ENCODE measurements around the gene CATSPER1.
"Not testable (repeated sequence)": the region's sequence is repeated elsewhere in the genome, so short reads cannot be mapped to it uniquely, and the experiment has no call there.

The CATSPER1 gene

DNA sequence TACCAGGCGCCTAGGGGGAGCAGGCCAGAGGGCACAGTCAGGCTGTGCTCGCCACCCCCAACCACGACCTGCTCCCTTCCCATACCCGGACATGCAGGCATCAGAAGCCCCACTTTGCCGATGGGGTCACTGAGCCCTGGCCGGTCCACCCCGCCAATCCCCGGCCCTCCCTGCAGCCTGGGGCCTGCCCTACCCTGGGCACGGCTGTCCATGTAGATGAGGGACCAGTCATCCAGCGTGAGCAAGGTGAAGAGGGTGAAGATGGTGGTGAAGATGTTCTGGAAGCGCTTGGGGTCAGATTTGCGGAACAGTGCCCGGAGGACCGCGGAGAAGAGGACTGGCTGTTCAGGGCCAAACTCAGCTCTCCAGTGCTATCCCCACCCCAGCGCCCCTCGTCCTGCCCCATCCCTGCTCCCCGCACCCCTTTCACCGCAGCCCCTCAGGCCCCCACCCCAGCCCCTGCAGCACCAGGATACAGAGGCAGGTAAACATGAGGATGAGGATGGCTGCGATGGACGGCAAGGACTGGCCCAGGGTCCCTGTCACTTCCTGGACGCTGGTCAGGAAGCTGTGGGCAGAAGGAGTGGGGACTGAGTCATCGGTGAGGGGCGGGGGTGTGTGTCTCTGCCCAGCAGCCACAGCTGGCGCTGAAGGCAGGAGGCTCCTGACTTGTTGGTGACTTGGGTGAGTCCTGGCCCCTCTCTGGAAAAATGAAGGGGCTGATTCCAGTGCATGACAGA lies 5.5 kb downstream of the CATSPER1 start:
- DNase-seq (ENCODE audit: low read depth, low spot score), result no peak

DNA sequence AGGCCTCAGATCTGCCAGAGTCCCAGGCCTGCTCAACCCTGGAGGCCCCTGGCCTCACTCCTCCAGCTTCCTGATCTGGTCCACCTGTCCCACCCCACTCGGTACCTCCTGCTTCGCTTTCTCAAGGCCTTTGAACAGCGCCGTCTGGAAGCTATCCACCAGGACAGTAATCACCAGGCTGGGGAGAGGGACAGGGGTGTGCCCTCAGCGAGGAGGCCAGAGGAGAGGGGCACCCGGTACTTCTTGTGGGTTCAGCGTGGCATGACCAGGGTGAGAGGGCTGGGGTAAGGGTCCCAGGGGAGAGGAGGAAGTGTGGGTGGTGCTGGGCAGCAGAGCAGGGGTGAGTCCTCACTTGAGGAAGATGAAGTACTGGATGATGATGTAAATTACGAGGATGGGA lies 6.1 kb downstream of the CATSPER1 start:
- no peak for DNase-seq (ENCODE audit: low read depth, low spot score)

DNA sequence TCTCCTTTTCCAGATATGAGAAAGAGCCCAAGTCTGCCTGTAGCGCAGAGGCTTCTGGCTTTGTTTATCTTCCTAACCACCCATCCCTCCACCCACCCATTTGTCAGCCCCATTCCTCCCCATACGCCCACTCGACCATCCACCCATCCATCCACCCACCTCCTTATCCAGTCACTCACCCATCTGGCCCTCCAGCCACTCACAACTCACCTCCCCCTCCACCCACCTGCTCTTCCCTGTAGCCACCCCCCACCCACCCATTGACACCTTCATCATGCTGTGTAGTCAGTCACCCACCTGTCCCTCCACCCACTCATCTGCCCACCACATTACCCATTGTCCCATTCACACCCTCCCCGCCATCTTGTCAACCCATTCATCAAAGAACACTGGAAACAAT lies 9.0 kb downstream of the CATSPER1 start:
- no peak for DNase-seq (ENCODE audit: low read depth, low spot score)

DNA sequence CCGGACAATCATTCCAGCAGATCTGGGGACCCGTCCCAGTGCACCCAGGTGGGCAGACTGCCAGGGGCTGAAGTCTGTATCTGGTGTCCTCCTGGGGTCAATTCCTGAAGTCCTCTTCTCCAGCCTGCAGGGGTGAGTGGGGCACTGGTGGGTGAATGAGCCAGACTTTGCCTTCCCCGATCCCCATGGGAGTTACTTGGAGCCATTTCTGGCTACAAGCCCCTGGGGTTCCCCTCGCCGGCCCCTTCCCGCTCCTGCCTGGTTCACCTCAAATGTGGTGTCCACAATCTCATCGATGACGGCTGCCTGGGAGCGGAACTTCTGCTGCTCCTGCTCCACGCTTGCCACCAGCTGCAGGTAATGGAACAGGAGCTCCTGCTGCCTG lies 9.5 kb downstream of the CATSPER1 start:
- DNase-seq (ENCODE audit: low read depth, low spot score), result no peak

DNA sequence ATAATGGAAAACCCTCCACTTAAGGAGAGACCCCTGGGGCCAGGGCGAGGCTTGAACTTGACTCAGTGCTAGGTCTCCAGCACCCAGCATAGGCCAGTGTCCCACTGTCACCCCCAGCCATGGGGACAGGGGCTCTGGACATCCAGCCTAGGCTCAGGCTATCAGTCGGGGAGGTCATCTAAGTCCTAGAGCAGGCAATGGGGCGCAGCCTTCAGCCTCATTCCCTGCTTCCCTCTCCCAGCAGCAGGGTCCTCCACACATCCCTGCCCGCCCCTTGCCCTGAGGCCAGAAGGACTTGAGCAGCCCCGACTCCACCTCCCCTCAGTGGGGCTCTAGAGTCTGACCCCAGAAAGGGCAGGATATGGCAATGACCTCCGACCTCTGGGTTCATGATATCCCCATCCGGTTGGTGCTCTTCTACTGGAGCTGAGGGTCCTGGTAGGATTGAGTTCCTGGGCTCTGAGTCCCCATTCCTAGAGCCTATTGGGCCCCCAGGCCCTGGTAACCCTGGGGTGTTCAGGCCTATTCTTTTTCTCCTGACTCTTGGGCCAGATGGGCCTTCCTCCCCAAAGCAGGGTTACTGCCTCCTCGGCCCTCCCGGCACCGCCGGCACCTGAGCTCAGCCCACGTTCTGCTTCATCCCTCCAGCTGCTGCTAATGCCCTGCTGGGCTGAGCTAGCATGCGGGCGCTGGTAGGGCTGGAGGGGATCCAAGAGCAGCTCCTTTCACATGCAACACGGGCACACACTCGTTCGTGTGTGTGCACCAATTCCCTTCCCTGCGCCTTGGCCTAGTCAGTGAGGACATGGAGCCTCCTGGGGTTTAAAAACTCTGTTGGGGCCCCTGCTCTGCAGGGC lies 10.1 kb downstream of the CATSPER1 start:
- no peak for DNase-seq (ENCODE audit: low read depth, low spot score)

DNA sequence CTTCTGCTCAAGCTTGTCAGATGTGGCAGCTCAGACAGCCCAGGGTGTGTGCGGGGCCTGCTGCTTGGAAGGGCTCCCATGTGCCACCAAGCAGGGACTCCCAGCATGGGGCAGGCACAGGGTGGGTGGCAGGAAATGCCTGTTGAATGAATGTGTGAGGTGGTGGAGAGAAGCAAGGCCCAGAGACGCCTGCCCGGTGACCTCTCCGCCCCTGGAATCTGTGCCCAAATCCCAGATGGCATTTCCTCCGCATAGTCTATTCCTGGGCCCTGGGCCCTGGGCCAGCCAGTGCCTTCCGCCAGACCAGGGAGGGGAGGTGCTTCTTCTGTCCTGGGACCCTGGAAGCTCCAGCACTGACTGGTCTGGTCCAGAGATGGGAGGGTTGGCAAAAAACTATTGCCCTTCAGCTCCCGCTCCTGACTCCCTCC lies 10.8 kb downstream of the CATSPER1 start:
- no peak for DNase-seq (ENCODE audit: low read depth, low spot score)

DNA sequence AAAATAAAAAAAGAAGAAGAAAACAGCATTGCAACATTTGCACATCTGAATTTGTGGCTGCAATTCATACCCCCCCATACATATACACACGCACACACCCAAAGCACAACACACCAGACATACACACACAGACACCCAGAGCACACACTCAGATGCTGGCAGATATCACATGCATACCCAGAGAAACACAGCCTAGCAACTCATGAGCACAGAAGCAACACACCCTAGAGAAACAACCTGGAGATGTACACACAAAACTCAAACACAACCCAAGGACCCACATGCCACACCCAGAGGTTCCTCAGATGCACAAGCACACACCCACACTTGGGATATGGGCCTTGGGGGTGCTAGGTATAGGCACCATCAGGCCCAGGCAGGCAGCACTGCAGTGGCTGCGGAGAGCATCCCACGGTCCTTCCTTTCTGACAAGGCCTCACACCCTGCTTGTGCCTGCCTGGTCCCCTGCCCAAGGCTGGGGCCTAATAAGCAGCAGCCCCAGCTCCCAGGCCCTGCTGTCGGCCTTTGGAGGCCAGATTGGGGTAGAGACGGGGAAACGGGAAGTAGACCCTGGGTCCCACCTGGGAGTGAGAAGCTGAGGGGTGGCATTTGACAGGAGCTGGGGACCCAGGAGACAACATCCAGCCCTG lies 11.3 kb downstream of the CATSPER1 start:
- DNase-seq (ENCODE audit: low read depth, low spot score), result no peak

DNA sequence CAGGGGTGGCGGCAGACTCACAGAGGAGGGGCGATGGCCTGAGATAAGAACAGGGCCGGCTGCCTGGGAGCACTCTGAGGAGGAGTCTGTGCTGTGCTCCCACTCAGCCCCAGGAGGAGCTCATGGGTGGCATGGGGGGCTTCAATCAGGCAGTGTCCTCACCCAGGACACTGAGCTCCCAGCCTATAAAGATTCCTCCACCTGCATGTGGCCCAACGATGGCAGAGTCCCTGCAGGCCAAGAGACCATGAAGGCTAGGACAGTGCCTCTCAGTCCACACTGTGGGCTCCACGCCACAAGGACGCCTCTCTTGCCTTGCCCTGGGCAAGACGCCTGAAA lies 12.5 kb downstream of the CATSPER1 start:
- DNase-seq (ENCODE audit: low read depth, low spot score), result no peak

DNA sequence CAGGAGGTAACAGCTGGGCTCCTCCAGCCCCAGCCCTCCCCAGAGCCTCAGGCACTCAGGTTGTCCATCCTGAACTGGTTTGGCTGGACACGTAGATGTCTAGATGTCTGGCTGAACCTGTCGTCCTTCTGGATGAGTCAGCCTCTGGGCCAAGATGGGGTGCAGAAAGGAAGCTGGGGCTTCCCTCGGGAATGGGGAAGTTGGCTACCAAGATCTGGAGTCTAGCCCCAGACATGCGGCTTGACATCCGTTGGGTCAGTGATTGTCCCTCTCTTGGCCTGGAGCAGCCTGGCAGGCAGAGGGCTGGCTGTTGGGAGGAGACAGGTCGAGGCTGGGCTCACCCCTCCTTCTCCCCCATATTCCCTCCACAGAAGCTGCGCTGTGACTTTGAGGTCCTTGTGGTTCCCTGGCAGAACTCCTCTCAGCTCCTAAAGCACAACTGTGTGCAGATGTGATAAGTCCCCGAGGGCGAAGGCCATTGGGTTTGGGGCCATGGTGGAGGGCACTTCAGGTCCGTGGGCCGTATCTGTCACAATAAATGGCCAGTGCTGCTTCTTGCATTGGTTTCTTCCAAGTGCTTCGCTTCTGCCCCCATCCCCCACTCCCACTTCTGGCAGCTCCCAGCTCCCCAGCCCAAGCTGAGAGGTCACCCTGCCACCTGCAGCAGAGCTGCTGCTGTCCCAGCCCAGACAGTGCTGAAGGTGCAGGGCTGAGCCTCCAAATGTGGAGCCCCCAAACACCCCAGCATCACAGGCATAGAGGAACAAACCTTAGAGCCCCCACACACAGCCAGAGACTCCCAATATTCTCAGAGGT lies 13.1 kb downstream of the CATSPER1 start:
- no peak for DNase-seq (ENCODE audit: low read depth, low spot score)

DNA sequence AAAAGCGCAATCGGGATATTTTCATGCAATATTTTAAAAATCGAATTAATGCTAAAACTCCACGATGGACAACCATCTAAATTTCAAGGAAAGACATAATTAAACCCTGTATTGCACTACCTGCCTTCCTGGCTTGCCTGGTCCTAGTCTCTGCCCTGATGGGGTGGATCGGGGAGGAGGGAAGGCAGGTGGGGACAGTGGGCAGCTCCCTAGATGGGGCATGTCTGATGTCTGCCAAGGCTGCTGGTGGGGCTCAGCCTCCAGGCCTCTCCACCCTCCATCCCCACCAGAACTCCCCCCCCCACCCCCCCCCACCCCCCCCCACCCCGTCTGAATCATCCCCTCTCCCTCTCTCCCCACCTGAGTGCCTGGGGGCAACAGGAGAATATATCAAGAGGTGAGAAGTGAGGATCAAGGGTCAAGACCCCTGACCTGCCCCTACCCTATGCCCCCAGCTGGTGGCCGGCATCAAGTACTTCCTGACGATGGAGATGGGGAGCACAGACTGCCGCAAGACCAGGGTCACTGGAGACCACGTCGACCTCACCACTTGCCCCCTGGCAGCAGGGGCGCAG lies 13.8 kb downstream of the CATSPER1 start:
- DNase-seq (ENCODE audit: low read depth, low spot score), result no peak

DNA sequence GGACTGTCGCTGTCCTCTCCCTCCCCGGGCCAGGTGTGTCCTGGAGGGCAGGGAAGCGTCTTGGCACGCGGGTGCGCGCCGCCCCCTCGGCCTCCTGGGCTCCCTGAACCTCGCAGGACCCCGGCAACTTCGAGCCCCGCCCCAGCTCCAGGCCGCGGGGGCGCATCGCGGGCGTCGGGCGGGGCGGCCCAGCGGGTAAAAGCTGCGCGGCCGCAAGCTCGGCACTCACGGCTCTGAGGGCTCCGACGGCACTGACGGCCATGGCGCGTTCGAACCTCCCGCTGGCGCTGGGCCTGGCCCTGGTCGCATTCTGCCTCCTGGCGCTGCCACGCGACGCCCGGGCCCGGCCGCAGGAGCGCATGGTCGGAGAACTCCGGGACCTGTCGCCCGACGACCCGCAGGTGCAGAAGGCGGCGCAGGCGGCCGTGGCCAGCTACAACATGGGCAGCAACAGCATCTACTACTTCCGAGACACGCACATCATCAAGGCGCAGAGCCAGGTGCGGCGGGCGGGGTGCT lies 14.4 kb downstream of the CATSPER1 start, which contains the start of gene CST6:
Gene CST6 (plus strand): TSS at position 224 of the 519 bp plus-strand sequence. CDS start 37 bp downstream, at position 261.
- DNase-seq (ENCODE audit: low read depth, low spot score), result no peak

DNA sequence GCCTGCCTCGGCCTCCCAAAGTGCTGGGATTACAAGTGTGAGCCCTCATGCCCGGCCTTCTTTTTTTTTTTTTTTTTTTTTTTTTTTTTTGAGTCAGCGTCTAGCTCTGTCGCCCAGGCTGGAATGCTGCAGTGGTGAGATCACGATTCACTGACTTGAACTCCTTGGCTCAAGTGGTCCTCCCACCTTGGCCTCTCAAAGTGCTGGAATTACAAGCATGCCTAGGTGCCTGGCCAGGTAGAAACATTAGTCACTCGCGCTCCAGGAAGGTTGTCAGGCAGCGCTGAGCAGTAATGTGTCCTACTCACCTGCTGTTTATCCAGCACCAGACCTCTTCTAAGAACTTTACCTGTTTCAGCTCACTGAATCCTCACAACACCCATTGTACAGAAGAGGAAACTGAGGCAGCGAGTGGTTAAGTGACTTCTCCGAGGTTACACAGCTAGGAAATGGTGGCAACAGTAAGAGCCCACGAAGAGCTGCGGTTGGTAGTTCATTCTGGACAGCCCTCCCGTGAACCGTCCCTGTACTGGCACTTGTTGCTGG lies 15.0 kb downstream of the CATSPER1 start:
- DNase-seq (ENCODE audit: low read depth, low spot score), result no peak

DNA sequence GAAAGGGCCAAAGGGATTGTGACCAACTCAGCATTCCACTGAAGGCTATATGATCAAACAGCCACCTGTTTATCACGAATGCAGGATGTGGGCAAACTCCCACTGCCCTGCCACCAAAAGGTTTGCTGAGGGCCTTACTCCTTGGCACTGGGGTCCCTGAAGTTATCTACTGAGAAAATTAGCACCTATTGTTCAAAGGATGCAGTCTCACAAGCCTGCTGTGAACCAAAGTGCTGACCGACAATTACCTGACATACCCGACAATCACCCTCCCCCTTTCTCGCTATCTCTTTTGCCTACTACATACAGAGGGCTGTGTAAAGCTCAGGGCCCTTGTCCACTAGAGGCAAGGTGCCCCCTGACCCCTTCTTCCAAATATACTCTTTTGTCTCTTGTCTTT lies 16.2 kb downstream of the CATSPER1 start:
- DNase-seq (ENCODE audit: low read depth, low spot score), result not testable (repeated sequence)

DNA sequence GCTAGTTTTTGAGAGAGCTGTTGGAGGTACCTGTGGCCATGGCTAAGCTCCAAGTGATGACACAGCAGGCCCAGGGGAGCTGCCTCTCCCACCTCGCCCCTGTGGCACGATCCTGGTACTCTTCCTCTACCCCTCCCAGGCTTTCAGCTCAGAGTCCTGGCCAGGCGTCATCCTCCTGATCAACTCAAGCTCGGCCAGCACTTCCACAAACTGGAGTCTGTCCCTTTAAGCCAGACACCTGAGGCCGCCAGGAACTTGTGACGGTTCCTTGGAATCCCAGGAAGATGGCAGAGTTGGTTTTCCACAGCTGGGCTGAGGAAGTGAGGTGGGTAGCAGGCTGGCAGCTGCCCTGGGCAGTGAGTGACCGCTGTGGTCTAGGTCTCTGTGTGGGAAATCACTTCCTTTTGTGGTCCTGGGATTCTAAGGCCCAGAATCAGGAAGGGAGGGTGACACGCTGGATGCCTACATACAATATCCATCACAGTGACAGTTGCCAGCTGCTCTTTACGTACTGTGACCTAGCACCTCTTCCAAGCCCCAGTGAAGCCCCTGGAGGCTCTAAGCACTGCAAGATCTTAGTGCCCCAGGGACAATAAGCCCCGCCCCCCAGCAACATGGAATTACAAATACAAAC lies 17.7 kb downstream of the CATSPER1 start:
- DNase-seq (ENCODE audit: low read depth, low spot score), result no peak

DNA sequence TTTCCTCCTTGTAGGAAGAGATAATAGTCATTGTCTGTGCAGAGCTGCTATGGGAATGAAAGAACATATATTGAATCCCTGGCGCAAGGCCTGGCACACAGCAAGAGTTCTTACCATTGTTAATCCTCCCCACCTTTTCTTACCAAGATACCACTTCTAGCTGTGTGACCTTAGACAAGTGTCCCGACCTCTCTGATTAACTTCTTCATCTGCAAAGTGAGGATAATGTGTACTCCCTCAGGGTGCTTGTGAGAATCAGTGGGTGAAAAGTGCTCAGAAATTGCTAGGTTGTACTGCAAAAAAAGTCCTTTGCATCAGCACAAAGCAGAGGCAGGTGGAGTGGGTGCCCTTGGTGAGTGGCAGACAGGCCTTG lies 18.2 kb downstream of the CATSPER1 start:
- no peak for DNase-seq (ENCODE audit: low read depth, low spot score)

DNA sequence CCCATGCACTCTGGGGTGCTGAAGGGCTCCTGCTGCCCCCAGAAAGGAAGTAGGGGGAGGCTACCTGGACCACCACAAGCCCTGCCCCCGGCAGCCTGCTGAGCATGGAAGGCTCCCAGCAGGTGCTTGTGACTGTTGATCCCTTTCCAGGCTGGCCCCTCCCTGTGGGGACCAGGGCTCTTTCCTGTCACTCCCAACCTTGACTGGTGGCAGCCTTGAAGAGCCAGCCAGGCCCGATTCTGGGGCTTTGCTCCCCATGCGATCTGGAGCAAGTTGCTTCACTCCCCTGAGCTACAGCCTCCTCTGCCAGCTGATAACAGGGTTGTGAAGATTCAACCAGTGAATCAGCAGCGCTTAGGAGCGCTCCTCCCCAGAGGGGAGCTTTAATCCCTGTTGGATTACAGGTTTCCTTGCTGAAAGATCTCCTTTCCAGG lies 19.1 kb downstream of the CATSPER1 start:
- no peak for DNase-seq (ENCODE audit: low read depth, low spot score)

DNA sequence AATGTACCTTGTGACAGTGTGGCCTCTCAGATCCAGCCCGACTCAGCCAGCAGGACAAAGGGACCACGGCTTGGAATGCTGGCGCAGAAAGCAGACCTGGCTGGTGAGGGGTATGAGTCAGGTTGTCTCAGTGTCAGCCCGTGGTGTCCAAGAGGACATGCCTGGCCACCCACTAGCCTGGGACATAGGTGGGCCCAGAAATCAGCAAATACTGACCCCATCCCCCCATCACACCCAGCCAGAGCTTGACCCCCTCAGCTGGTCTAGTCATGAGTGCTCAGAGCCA lies 19.4 kb downstream of the CATSPER1 start:
- no peak for DNase-seq (ENCODE audit: low read depth, low spot score)

DNA sequence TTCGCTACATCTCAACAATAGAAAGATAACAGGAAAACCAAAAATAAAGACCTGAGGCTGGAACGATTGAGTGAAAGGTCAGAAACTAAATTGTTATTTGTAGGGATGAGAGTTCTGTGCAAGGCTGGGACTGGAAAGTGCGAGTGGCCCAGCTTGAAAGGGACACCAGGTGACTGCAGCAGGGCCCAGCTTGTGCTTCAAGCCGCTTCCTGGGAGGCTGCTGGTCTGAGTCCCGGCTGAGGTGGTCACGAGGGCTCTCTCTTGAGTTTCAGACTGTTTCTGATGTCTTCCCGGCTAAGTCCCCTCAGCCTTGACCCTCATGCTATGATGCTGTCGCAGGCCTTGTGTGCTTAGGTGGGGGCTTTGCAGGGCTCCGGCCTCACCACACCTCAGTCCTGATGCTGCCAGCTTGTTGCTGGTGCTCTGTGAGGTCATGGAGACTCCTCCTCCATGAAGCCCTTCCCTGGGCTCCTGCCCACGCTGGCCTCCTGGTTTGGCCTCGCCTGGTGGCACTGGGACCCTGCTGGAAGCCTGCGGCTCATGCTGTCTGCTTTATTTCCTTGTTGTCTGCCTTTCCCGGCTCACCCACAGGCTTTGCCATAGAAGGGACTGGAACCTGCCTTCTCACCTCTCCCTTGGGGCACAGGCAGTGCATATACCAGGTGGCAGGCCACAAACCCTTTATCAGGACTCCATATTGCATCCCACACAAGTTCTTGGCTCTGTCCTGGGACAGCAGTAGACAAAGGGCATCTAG lies 20.0 kb downstream of the CATSPER1 start:
- no peak for DNase-seq (ENCODE audit: low read depth, low spot score)

DNA sequence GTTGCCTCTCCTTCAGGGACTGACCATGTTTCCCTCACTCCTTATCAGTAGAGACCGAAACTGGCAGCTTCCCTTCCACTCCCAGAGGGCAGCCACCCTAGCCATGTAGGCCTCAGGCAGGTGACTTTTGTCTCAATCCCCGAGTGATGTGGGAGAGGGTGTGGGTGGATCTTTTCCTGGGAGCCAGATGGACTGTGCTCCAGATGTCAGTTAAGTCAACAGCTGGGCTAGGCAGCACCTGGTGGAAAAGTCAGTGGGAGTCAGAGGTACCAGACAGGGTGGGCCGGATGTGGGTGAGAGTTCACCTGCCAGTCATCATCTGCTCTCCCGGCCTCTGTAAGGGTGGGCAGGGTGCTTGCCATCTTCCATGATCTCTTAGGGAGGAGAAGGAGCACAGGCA lies 22.1 kb downstream of the CATSPER1 start:
- DNase-seq (ENCODE audit: low read depth, low spot score), result no peak

DNA sequence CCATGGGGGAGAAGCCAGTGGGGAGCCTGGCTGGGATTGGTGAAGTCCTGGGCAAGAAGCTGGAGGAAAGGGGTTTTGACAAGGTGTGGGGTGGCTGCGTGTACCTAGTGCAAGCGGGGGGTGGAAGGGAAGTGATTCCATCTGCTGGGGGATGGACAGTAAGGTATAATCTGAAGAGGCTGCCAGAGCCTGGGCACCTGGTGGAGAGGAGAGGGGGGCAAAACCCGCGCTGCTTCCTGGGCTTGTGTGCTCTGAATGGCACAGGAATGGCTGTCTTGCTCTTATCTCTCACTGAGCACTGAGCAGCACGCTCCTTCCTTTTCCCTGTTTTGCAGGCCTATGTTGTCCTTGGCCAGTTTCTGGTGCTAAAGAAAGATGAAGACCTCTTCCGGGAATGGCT lies 23.0 kb downstream of the CATSPER1 start:
- DNase-seq (ENCODE audit: low read depth, low spot score), result no peak
